Neural progenitor cell (in vitro differentiated cells): Measurements from ENCODE around the gene BCAN.

Experiments used
- CTCF ChIP-seq: fragments of 200-600 bp; sonication (generic); IDR thresholded peaks from 2 replicates; pipeline ENCODE4 v1.5.1; 2017; ENCODE audit warnings: antibody characterized with exemption, mild to moderate bottlenecking
- EZH2phosphoT487 ChIP-seq: fragments of 200-600 bp; sonication (generic); IDR thresholded peaks from 2 replicates; pipeline ENCODE4 v1.6.1; 2017; ENCODE audit warnings: antibody characterized with exemption

- TF ChIP-seq CTCF (no peak), EZH2phosphoT487 (no peak)
Observed at GRCh38 chr1:156622581-156623297, 19.2 kb upstream of the BCAN start.
